ENCODE data around the gene VCAM1. TPM values are rescaled to one million over a fixed set of nuclear protein-coding genes. Genes with fewer than 3 reads are reported as not detected.

The VCAM1 gene
- total RNA-seq, 1 experiment from 2014 or later: 0.07 TPM

DNA sequence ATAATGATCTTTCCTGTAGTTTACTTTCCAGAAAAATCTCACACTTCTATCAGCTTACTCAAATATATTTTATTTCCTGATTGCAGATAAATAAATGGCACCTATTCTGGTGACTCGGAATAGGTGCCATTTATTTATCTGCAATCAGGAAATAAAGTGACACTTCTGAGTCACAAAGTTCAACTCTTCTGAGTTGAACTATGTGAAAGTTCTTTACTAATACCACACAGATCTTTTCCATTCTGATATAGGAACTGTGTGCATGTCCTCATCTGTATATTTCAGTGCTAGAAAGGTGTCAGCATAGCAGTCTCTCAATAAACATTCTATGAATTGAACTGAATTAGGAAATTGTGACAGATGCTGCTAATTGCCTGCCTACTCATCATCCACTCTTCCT is 4.9 kb upstream of the VCAM1 start:
- no peak overlapping the region for H3T11ph ChIP-seq (ENCODE audit: low read length)
- H3K27me3 Mint-ChIP-seq (ENCODE audit: low read depth): no peaks in the 10 kb centered on the region
- H4K20me1 ChIP-seq (ENCODE audit: control insufficient read depth, insufficient read depth, insufficient read length): no peaks in the 10 kb centered on the region
- no peak overlapping the region for H2BK20ac ChIP-seq (ENCODE audit: low read depth, low read length, poor library complexity, severe bottlenecking)
- H3K4me1 ChIP-seq (ENCODE audit: insufficient read depth, low read length): no peaks in the 10 kb centered on the region
- no peak for DNase-seq
- H4K5ac ChIP-seq (ENCODE audit: insufficient read length, low read depth, low read length): no peak overlapping the region
- no peaks in the 10 kb centered on the region for H3K9me3 ChIP-seq (ENCODE audit: control insufficient read depth, low read depth, low read length)
- no peak overlapping the region for H3K4ac ChIP-seq (ENCODE audit: low read depth, low read length)
- H2BK15ac ChIP-seq (ENCODE audit: low read depth, low read length): no peak overlapping the region
- TF ChIP-seq, protein P1, sequence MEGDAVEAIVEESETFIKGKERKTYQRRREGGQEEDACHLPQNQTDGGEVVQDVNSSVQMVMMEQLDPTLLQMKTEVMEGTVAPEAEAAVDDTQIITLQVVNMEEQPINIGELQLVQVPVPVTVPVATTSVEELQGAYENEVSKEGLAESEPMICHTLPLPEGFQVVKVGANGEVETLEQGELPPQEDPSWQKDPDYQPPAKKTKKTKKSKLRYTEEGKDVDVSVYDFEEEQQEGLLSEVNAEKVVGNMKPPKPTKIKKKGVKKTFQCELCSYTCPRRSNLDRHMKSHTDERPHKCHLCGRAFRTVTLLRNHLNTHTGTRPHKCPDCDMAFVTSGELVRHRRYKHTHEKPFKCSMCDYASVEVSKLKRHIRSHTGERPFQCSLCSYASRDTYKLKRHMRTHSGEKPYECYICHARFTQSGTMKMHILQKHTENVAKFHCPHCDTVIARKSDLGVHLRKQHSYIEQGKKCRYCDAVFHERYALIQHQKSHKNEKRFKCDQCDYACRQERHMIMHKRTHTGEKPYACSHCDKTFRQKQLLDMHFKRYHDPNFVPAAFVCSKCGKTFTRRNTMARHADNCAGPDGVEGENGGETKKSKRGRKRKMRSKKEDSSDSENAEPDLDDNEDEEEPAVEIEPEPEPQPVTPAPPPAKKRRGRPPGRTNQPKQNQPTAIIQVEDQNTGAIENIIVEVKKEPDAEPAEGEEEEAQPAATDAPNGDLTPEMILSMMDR (conservative IDR thresholded peaks at IDR 0.05): no peak
- no peak overlapping the region for H3K4me2 ChIP-seq (ENCODE audit: insufficient read depth, insufficient read length, low read length)
- H3K36me3 Mint-ChIP-seq (ENCODE audit: insufficient read depth in 1 of 3, low read depth in 3 of 3): no peaks in the 10 kb centered on the region; a peak in 1 of 7 replicates
- H2AK5ac ChIP-seq (ENCODE audit: insufficient read length, low read length): no peak overlapping the region
- H4K8ac ChIP-seq (replicated peaks; ENCODE audit: insufficient read length, low read depth, low read length): no peak overlapping the region
- no peak overlapping the region for H3K27ac Mint-ChIP-seq
- H3K4me3 Mint-ChIP-seq: no peak overlapping the region
- H4K91ac ChIP-seq (ENCODE audit: insufficient read length, low read depth, low read length): no peak overlapping the region
- H3K79me2 ChIP-seq (ENCODE audit: insufficient read depth, low read length): no peaks in the 10 kb centered on the region
- no peaks in the 10 kb centered on the region for H3K79me1 ChIP-seq (ENCODE audit: insufficient read depth, low read depth, low read length, poor library complexity, severe bottlenecking)
- H2BK5ac ChIP-seq (ENCODE audit: insufficient read length, low read length): no peak overlapping the region
- H2AFZ ChIP-seq (ENCODE audit: low read length): no peak overlapping the region
- H3K56ac ChIP-seq (ENCODE audit: insufficient read length, low read depth, low read length): no peak overlapping the region
- H3K14ac ChIP-seq (ENCODE audit: insufficient read depth, low read length): no peak overlapping the region
- H3K23ac ChIP-seq (ENCODE audit: insufficient read length, low read depth, low read length): no peak overlapping the region
- H3K23me2 ChIP-seq (ENCODE audit: insufficient read length, low read depth, low read length, poor library complexity, severe bottlenecking): no peaks in the 10 kb centered on the region
- H3K9ac ChIP-seq (ENCODE audit: extremely low read depth, insufficient read length, low read length): no peak overlapping the region
- peaks cover 7 to 9% of the 10 kb centered on the region in 2 experiments for H3K4me1 Mint-ChIP-seq
- H3K18ac ChIP-seq (ENCODE audit: insufficient read length, low read depth, low read length): no peak overlapping the region
- no peak overlapping the region for H2BK120ac ChIP-seq (ENCODE audit: low read depth, low read length, poor library complexity, severe bottlenecking)
- H3K9me3 Mint-ChIP-seq: no peaks in the 10 kb centered on the region; a peak in 3 of 5 replicates
- WGBS (ENCODE audit: extremely low coverage, insufficient read length, low lambda C conversion rate): no CpG with 5 or more reads among the region's 1 CpG
- H3K27me3 ChIP-seq (ENCODE audit: insufficient read depth, low read length): no peaks in the 10 kb centered on the region
- no peak overlapping the region for H2BK12ac ChIP-seq (ENCODE audit: insufficient read length, low read depth, low read length)
- H3K27ac ChIP-seq (ENCODE audit: insufficient read length, low read depth, low read length): no peak overlapping the region
